Measurements from ENCODE around the gene VWF. TPM values are rescaled to one million over a fixed set of nuclear protein-coding genes. Genes with fewer than 3 reads are reported as not detected.
"Not testable (repeated sequence)": the region's sequence is repeated elsewhere in the genome, so short reads cannot be mapped to it uniquely, and the experiment has no call there.

VWF gene
- total RNA-seq, 2 experiments from 2014 or later: 0.07 TPM; not detected in 1

GRCh38 chr12:6025703-6026298 lies 98.7 kb downstream of the VWF start:
- CTCF ChIA-PET; H3K9me3 Mint-ChIP-seq (ENCODE audit: low read depth); H3K27ac Mint-ChIP-seq; H3K36me3 Mint-ChIP-seq (ENCODE audit: low read depth); H3K4me1 Mint-ChIP-seq; DNase-seq; POLR2A ChIA-PET; H3K27me3 Mint-ChIP-seq; ATAC-seq; H3K4me3 Mint-ChIP-seq; intact Hi-C loops (cut with DNase I, micrococcal nuclease): not testable (repeated sequence)

GRCh38 chr12:6024066-6024465 lies 100.4 kb downstream of the VWF start:
- H3K27ac Mint-ChIP-seq; intact Hi-C loops (cut with DNase I, micrococcal nuclease); CTCF ChIA-PET; ATAC-seq; H3K36me3 Mint-ChIP-seq (ENCODE audit: low read depth); POLR2A ChIA-PET; H3K9me3 Mint-ChIP-seq (ENCODE audit: low read depth); DNase-seq; H3K4me3 Mint-ChIP-seq; H3K4me1 Mint-ChIP-seq; H3K27me3 Mint-ChIP-seq: not testable (repeated sequence)

- intact Hi-C loops (cut with DNase I, micrococcal nuclease): no loop called here
- CTCF ChIA-PET: interaction anchor here (0.6 kb wide), 1 partner anchor 11 kb away, joined by 3 read pairs; no protein-coding TSS in a partner anchor
- H3K9me3 Mint-ChIP-seq (ENCODE audit: low read depth): no peaks in the 10 kb centered on the region
Observed at GRCh38 chr12:6020930-6021329, 103.5 kb downstream of the VWF start.

DNA sequence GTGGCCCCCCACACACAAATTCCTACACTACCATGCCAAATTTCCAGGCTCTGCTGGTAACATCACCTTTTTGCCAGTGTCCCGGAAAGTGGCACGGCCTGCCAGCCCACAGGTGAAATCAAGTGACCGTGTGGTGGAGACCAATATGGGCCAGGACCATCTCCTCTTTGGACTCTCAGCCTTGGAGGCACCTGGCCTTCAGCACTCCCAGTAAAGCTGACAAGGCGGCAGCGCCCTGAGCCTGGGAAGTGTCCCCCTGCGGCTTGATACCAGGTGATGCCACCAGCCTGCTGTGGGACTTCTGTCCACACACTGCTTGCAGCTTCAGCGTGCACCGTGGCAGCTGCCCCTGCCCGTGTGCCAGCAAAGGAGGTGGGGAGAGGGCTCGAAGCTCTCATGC lies 104.0 kb downstream of the VWF start:
- H3K4me1 Mint-ChIP-seq; intact Hi-C loops (cut with DNase I, micrococcal nuclease); H3K4me3 Mint-ChIP-seq; POLR2A ChIA-PET; H3K27me3 Mint-ChIP-seq; CTCF ChIA-PET; H3K27ac Mint-ChIP-seq; ATAC-seq; DNase-seq; H3K9me3 Mint-ChIP-seq (ENCODE audit: low read depth); H3K36me3 Mint-ChIP-seq (ENCODE audit: low read depth): not testable (repeated sequence)

More at GRCh38 chr12:6020930-6021329, 103.5 kb downstream of the VWF start:
- Mint-ChIP-seq H3K4me3 (no peak overlapping the region), H3K36me3 (ENCODE audit: low read depth) (no peaks in the 10 kb centered on the region), H3K4me1 (no peaks in the 10 kb centered on the region), H3K27ac (no peak overlapping the region), H3K27me3 (peaks cover 5% of the 10 kb centered on the region)
- POLR2A ChIA-PET: no interaction called here
- DNase-seq: no peak
- no peak for ATAC-seq

DNA sequence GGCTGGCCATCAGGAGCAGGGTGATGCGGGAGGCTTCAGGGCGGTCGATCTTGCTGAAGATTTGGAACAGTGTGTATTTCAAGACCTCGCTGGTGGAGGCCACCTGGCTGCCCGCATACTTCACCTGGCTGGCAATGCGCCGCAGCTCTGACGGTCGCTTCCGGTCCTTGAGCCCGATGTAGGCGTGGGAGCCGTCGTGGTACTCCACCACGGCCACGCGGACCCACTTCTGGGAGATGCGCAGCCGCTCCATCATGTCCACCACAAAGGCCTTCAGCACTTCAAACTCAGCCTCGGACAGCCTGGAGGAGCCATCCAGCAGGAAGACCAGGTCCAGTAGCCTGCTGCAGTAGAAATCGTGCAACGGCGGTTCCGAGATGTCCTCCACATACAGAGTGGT lies 105.2 kb downstream of the VWF start:
- H3K4me1 Mint-ChIP-seq; POLR2A ChIA-PET; ATAC-seq; DNase-seq; intact Hi-C loops (cut with DNase I, micrococcal nuclease); H3K27me3 Mint-ChIP-seq; CTCF ChIA-PET; H3K9me3 Mint-ChIP-seq (ENCODE audit: low read depth); H3K27ac Mint-ChIP-seq; H3K4me3 Mint-ChIP-seq; H3K36me3 Mint-ChIP-seq (ENCODE audit: low read depth): not testable (repeated sequence)

DNA sequence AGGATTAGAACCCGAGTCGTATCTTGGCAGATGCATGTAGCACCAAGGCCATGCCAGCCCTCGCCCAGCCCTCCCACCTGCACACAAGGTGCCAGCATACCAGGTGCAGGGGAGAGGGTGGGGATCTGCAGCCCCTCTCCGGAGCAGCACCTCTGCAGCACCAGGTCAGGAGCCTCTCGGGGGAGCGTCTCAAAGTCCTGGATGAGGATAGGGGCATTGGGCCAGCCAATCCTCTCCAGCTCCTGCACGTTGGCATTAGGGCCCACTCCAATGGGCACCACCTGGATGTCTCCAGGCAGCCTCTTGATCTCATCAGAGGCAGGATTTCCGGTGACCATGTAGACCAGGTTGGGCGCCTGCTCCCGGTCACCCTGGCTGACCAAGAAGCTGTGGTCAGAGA lies 106.2 kb downstream of the VWF start:
- Mint-ChIP-seq H3K9me3 (ENCODE audit: low read depth) (no peaks in the 10 kb centered on the region), H3K4me3 (no peak overlapping the region), H3K27me3 (peaks cover 6% of the 10 kb centered on the region), H3K36me3 (ENCODE audit: low read depth) (no peaks in the 10 kb centered on the region), H3K4me1 (no peaks in the 10 kb centered on the region), H3K27ac (no peak overlapping the region)
- CTCF ChIA-PET: interaction anchor here (0.6 kb wide), 1 partner anchor 21 kb away, joined by 3 read pairs; no protein-coding TSS in a partner anchor
- ATAC-seq: no peak
- POLR2A ChIA-PET: no interaction called here
- DNase-seq: no peak
- intact Hi-C loops (cut with DNase I, micrococcal nuclease): no loop called here

- H3K27ac Mint-ChIP-seq: no peak overlapping the region
- ATAC-seq (no peak), DNase-seq (no peak)
- no peaks in the 10 kb centered on the region for H3K36me3 Mint-ChIP-seq (ENCODE audit: low read depth)
- intact Hi-C loops (cut with DNase I, micrococcal nuclease): no loop called here
- ChIA-PET POLR2A (no interaction called here), CTCF (interaction anchor here (1.1 kb wide), 1 partner anchor 123 kb away, joined by 3 read pairs; no protein-coding TSS in a partner anchor)
- H3K9me3 Mint-ChIP-seq (ENCODE audit: low read depth): no peaks in the 10 kb centered on the region
- no peak overlapping the region for H3K4me3 Mint-ChIP-seq
- H3K27me3 Mint-ChIP-seq: peaks cover 3% of the 10 kb centered on the region
- H3K4me1 Mint-ChIP-seq: no peaks in the 10 kb centered on the region
Observed at GRCh38 chr12:6016756-6017155, 107.7 kb downstream of the VWF start.

- H3K4me1 Mint-ChIP-seq; H3K4me3 Mint-ChIP-seq; H3K9me3 Mint-ChIP-seq (ENCODE audit: low read depth); DNase-seq; H3K36me3 Mint-ChIP-seq (ENCODE audit: low read depth); POLR2A ChIA-PET; ATAC-seq; H3K27me3 Mint-ChIP-seq; intact Hi-C loops (cut with DNase I, micrococcal nuclease); H3K27ac Mint-ChIP-seq: not testable (repeated sequence)
- CTCF ChIA-PET: interaction anchor here (1.1 kb wide), 1 partner anchor 124 kb away, joined by 3 read pairs; no protein-coding TSS in a partner anchor
Observed at GRCh38 chr12:6016004-6016403, 108.5 kb downstream of the VWF start.

DNA sequence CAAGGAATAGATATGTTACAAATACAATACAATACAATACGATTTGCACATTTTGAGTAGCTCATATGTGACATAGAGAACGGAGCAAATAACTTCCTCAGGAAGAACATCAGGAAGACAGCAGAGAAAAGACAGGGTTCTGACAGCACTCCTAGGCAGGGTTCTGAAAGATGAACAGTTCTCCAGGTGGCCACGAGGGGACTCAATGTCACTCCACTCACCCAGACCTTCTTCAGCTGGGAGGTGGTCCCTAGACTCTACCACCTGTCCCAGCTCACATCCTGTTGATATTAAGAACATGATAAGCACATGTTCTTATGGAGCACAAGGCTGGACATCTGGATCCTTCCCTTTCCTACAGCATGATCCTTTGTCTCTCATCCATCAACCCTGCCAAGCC lies 109.2 kb downstream of the VWF start:
- POLR2A ChIA-PET; H3K27me3 Mint-ChIP-seq; intact Hi-C loops (cut with DNase I, micrococcal nuclease); H3K4me1 Mint-ChIP-seq; DNase-seq; H3K4me3 Mint-ChIP-seq; ATAC-seq; H3K27ac Mint-ChIP-seq; H3K9me3 Mint-ChIP-seq (ENCODE audit: low read depth); H3K36me3 Mint-ChIP-seq (ENCODE audit: low read depth): not testable (repeated sequence)
- CTCF ChIA-PET: interaction anchor here (1.3 kb wide), 1 partner anchor 20 kb away, joined by 4 read pairs; no protein-coding TSS in a partner anchor

- H3K36me3 Mint-ChIP-seq (ENCODE audit: low read depth); H3K4me3 Mint-ChIP-seq; intact Hi-C loops (cut with DNase I, micrococcal nuclease); H3K9me3 Mint-ChIP-seq (ENCODE audit: low read depth); POLR2A ChIA-PET; H3K27me3 Mint-ChIP-seq; H3K4me1 Mint-ChIP-seq; DNase-seq; CTCF ChIA-PET; H3K27ac Mint-ChIP-seq; ATAC-seq: not testable (repeated sequence)
Observed at GRCh38 chr12:6010631-6011350, 113.7 kb downstream of the VWF start.

DNA sequence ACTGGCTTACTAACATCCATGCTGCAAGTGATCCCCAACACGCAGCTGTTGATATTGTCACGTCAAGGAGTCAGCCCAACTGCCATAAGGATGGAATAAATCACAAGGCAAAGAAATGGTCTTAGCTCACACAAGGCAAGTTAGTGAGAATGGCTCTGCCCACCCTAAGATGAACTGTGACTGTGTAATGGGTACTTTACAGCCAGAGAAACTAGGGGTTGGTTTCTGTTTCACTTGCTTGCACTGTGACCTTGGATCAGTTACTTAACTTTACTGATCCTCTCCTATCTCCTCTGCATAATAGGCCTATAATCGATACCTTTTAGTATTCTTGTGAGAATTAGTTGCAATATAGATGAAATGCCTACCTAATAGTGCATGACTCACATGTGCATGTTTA lies 127.2 kb downstream of the VWF start:
- ChIA-PET CTCF (interaction anchor here (0.5 to 1.7 kb wide), 4 partner anchors 8 to 287 kb away, joined by 3 to 10 read pairs (median 5); no protein-coding TSS in a partner anchor), POLR2A (no interaction called here)
- H3K36me3 Mint-ChIP-seq (ENCODE audit: low read depth): no peaks in the 10 kb centered on the region
- H3K4me1 Mint-ChIP-seq: no peaks in the 10 kb centered on the region
- no peak for DNase-seq
- intact Hi-C loops (cut with DNase I, micrococcal nuclease): no loop called here
- no peaks in the 10 kb centered on the region for H3K9me3 Mint-ChIP-seq (ENCODE audit: low read depth)
- ATAC-seq: no peak
- H3K27ac Mint-ChIP-seq: no peak overlapping the region
- H3K4me3 Mint-ChIP-seq: no peak overlapping the region
- H3K27me3 Mint-ChIP-seq: peaks cover 25% of the 10 kb centered on the region

GRCh38 chr12:5996459-5996858 lies 128.0 kb downstream of the VWF start:
- DNase-seq (no peak), ATAC-seq (no peak)
- Mint-ChIP-seq H3K27ac (no peak overlapping the region), H3K36me3 (ENCODE audit: low read depth) (no peaks in the 10 kb centered on the region), H3K4me1 (no peaks in the 10 kb centered on the region), H3K4me3 (no peak overlapping the region), H3K27me3 (peaks cover 24% of the 10 kb centered on the region), H3K9me3 (ENCODE audit: low read depth) (no peaks in the 10 kb centered on the region)
- intact Hi-C loops (cut with DNase I, micrococcal nuclease): no loop called here
- ChIA-PET CTCF (interaction anchor here (0.5 to 2.7 kb wide), 8 partner anchors 8 to 288 kb away, joined by 3 to 22 read pairs (median 4); no protein-coding TSS in a partner anchor), POLR2A (interaction anchor here (0.7 kb wide), 1 partner anchor 45 kb away, joined by 4 read pairs; no protein-coding TSS in a partner anchor)
